Body of pancreas (tissue), 4 donors: ENCODE data around the gene IRGQ.

ENCODE experiments used
- POLR2A ChIP-seq, 3 donors: fragments of 450-650 bp; IDR thresholded peaks; one replicate each; pipeline ENCODE4 v1.6.1; 2016; ENCODE audit warnings: antibody characterized with exemption in 3 of 3, mild to moderate bottlenecking in 2 of 3
- TF ChIP-seq, protein P1 (sequence below), 7 experiments: fragments of 450-650 bp in 4 of 7; fragments of 200-600 bp in 3 of 7; sonication (generic) in 3 of 7; IDR thresholded peaks; one replicate each; pipeline ENCODE4 v1.5.1; 2016 to 2019; ENCODE audit warnings: antibody characterized with exemption in 7 of 7

DNA sequence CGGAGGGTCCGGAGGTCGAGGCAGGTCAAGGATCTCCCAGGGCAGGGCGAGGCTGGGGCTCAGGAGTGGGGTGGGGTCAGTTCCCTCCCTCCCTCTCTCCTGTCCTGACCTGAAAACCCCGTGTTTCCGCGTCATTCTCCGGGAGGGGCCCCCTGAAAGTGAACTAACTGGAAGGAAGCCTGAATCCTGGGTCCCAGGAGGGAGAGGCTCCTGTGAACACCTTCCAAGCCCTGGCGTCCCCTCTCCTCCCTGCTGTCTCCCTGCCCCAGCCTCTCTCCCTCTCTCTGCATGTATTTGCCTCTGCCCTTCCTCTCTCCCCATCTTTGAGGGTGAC lies 44.5 kb upstream of the IRGQ start:
- TF ChIP-seq POLR2A (IDR thresholded peaks at IDR 0.05) = no peak
- TF ChIP-seq, protein P1, sequence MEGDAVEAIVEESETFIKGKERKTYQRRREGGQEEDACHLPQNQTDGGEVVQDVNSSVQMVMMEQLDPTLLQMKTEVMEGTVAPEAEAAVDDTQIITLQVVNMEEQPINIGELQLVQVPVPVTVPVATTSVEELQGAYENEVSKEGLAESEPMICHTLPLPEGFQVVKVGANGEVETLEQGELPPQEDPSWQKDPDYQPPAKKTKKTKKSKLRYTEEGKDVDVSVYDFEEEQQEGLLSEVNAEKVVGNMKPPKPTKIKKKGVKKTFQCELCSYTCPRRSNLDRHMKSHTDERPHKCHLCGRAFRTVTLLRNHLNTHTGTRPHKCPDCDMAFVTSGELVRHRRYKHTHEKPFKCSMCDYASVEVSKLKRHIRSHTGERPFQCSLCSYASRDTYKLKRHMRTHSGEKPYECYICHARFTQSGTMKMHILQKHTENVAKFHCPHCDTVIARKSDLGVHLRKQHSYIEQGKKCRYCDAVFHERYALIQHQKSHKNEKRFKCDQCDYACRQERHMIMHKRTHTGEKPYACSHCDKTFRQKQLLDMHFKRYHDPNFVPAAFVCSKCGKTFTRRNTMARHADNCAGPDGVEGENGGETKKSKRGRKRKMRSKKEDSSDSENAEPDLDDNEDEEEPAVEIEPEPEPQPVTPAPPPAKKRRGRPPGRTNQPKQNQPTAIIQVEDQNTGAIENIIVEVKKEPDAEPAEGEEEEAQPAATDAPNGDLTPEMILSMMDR (IDR thresholded peaks at IDR 0.05) = no peak
